ENCODE data around the gene PDLIM5.

- TF ChIP-seq, protein P1, sequence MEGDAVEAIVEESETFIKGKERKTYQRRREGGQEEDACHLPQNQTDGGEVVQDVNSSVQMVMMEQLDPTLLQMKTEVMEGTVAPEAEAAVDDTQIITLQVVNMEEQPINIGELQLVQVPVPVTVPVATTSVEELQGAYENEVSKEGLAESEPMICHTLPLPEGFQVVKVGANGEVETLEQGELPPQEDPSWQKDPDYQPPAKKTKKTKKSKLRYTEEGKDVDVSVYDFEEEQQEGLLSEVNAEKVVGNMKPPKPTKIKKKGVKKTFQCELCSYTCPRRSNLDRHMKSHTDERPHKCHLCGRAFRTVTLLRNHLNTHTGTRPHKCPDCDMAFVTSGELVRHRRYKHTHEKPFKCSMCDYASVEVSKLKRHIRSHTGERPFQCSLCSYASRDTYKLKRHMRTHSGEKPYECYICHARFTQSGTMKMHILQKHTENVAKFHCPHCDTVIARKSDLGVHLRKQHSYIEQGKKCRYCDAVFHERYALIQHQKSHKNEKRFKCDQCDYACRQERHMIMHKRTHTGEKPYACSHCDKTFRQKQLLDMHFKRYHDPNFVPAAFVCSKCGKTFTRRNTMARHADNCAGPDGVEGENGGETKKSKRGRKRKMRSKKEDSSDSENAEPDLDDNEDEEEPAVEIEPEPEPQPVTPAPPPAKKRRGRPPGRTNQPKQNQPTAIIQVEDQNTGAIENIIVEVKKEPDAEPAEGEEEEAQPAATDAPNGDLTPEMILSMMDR (IDR thresholded peaks at IDR 0.05): no peak
- no peak for TF ChIP-seq POLR2A (IDR thresholded peaks at IDR 0.05)
These were observed 36.8 kb upstream of the PDLIM5 start for GRCh38 chr4:94414907-94415306.
